Activated naive CD4-positive, alpha-beta T cell treated with anti-CD3 and anti-CD28 coated beads, Interleukin-2, amount 50 U/mL, for 16 hours (primary cell): Measurements from ENCODE around the gene PSMB11.

Source experiments
- DNase-seq: peaks from one replicate; pipeline ENCODE4 v3.0.0-alpha.2; 2020

The PSMB11 gene

GRCh38 chr14:23089498-23090253 is 47.7 kb downstream of the PSMB11 start:
- no peak for DNase-seq

GRCh38 chr14:23090254-23090636 is 48.2 kb downstream of the PSMB11 start:
- DNase-seq: no peak

- DNase-seq: no peak
These were observed 49.5 kb downstream of the PSMB11 start for GRCh38 chr14:23091294-23092225.

- DNase-seq: no peak
These were observed 51.1 kb downstream of the PSMB11 start for GRCh38 chr14:23093104-23093503.

GRCh38 chr14:23093526-23093925 is 51.5 kb downstream of the PSMB11 start:
- DNase-seq: no peak
